PC-3 (cell line): Measurements from ENCODE around the gene ARHGAP26.

Source experiments
- EZH2 ChIP-seq: fragments of 300-600 bp; sonication (generic); IDR thresholded peaks from one replicate; pipeline ENCODE4 v1.6.1; 2017; ENCODE audit warnings: antibody characterized with exemption, mild to moderate bottlenecking, low read length; ENCODE audit not compliant: unreplicated experiment
- TF ChIP-seq, protein P1 (sequence below): fragments of 300-600 bp; sonication (generic); conservative IDR thresholded peaks from 2 replicates; pipeline ENCODE4 v1.5.1; 2017; ENCODE audit warnings: antibody characterized with exemption, low read depth, mild to moderate bottlenecking, low read length

DNA sequence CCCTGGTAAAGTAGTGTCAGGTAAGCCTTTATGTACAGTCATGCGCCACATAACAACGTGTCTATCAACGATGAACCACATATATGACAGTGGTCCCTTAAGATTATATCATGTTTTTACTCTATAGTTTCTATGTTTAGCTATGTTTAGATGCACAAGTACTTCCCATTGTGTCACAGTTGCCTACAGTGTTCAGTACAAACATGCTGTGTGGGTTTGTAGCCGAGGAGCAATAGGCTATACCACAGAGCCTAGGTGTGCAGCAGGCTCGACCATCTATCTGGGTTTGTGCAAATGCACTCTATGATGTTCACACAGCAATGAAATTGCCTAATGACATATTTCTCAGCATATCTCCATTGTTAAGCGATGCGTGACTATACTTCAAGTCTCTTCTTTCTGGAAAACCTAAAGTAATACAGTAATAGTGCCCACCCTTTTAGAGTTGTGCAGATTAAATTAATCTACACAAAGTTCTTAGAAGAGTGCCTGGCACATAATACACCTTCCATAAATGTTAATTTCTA lies 295.9 kb downstream of the ARHGAP26 start:
- TF ChIP-seq, protein P1, sequence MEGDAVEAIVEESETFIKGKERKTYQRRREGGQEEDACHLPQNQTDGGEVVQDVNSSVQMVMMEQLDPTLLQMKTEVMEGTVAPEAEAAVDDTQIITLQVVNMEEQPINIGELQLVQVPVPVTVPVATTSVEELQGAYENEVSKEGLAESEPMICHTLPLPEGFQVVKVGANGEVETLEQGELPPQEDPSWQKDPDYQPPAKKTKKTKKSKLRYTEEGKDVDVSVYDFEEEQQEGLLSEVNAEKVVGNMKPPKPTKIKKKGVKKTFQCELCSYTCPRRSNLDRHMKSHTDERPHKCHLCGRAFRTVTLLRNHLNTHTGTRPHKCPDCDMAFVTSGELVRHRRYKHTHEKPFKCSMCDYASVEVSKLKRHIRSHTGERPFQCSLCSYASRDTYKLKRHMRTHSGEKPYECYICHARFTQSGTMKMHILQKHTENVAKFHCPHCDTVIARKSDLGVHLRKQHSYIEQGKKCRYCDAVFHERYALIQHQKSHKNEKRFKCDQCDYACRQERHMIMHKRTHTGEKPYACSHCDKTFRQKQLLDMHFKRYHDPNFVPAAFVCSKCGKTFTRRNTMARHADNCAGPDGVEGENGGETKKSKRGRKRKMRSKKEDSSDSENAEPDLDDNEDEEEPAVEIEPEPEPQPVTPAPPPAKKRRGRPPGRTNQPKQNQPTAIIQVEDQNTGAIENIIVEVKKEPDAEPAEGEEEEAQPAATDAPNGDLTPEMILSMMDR = no peak
- no peak for TF ChIP-seq EZH2
